WI38 (cell line): ENCODE measurements around the gene SCG2.

Experiments
- H3K4me3 ChIP-seq: 2 replicates; pipeline ENCODE4 v1.5.1; 2011; ENCODE audit warnings: low read depth, mild to moderate bottlenecking, control low read depth, low read length
- CTCF ChIP-seq: IDR thresholded peaks from 2 replicates; pipeline ENCODE4 v1.5.1; 2012; ENCODE audit warnings: low read depth, mild to moderate bottlenecking, control low read depth, low read length

The SCG2 gene

GRCh38 chr2:223580951-223581350 lies 21.2 kb downstream of the SCG2 start:
- H3K4me3 ChIP-seq = no peak overlapping the region
- no peak for TF ChIP-seq CTCF

GRCh38 chr2:223578846-223579245 lies 23.3 kb downstream of the SCG2 start:
- no peak overlapping the region for H3K4me3 ChIP-seq
- no peak for TF ChIP-seq CTCF

GRCh38 chr2:223576873-223577272 lies 25.3 kb downstream of the SCG2 start:
- H3K4me3 ChIP-seq = no peak overlapping the region
- TF ChIP-seq CTCF = no peak

- TF ChIP-seq CTCF = no peak
Measured at GRCh38 chr2:223570784-223571183, 31.4 kb downstream of the SCG2 start.

GRCh38 chr2:223566396-223566795 lies 35.8 kb downstream of the SCG2 start:
- no peak overlapping the region for H3K4me3 ChIP-seq
- TF ChIP-seq CTCF = no peak

More at GRCh38 chr2:223570784-223571183, 31.4 kb downstream of the SCG2 start:
- no peak overlapping the region for H3K4me3 ChIP-seq

- no peak for TF ChIP-seq CTCF
- H3K4me3 ChIP-seq = no peak overlapping the region
Measured at GRCh38 chr2:223563462-223563861, 38.7 kb downstream of the SCG2 start.

- no peak for TF ChIP-seq CTCF
Measured at GRCh38 chr2:223562078-223562477, 40.1 kb downstream of the SCG2 start.

More at GRCh38 chr2:223562078-223562477, 40.1 kb downstream of the SCG2 start:
- H3K4me3 ChIP-seq = no peak overlapping the region
